ENCODE results near the gene LIN7C.
A peak's percentile ranks its signal among the peaks of the same experiment; 100 is the strongest.

The LIN7C gene

DNA sequence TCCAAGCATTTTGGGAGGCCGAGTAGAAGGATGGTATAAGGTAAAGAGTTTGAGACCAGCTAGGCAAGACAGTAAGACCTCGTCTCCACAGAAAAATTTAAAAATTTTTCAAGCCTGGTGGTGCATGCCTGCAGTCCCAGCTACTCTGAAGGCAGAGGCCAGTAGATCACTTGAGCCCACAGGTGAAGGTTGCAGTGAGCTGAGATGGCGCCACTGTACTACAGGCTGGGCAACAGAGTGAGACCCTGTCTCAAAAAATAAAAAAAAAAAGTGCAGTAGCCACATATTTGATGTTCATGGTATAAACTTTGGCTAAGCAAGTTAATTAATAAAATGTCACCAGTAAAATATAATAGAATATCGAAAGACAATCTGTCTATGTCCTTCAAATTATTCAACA lies 60.9 kb downstream of the LIN7C start:
- no peak for DNase-seq (ENCODE audit: low spot score)

DNA sequence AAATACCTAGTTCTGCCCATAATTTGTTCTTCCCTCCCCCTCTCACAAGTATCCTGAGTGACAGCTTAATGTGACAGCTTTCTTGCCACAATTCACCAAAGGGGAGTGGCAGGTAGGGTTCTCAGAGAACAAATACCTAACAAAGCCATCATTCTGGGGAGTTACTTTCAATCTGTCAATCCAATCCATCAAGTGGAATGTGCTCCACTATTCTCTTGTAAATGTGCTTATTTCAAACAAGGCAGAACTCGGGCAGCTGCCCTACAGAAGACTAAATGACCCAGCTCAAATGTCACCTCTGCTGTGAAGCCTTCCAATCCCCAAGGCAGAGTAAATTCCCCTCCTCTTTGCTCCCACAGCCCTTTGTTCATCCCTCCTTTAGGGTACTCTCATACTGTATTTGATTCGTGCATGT lies 61.8 kb downstream of the LIN7C start:
- peak; percentile 20 for DNase-seq (ENCODE audit: low spot score)
